Thoracic aorta (tissue), 2 donors: ENCODE measurements around the gene SERINC2. TPM values are rescaled to one million over a fixed set of nuclear protein-coding genes. Genes with fewer than 3 reads are reported as not detected.

Source experiments
- ATAC-seq: fragments of 150-250 bp; one replicate; pipeline ENCODE4 v1.8.0; 2017; ENCODE audit warnings: low read depth; ENCODE audit not compliant: insufficient number of reproducible peaks, low FRiP score
- DNase-seq: peaks from one replicate; pipeline ENCODE4 v3.0.0-alpha.2; 2020; ENCODE audit warnings: low spot score
- H3K27ac ChIP-seq, 2 donors: fragments of 200-600 bp; sonication (generic); 1 replicate in 1 of 2; 2 replicates in 1 of 2; pipeline ENCODE4 v1.5.1; 2016; ENCODE audit warnings: mild to moderate bottlenecking in 2 of 2, moderate library complexity in 2 of 2
- H3K27me3 ChIP-seq: fragments of 200-600 bp; sonication (generic); replicated peaks from 2 replicates; pipeline ENCODE4 v1.6.0; 2016; ENCODE audit warnings: mild to moderate bottlenecking; ENCODE audit not compliant: insufficient read depth
- H3K36me3 ChIP-seq: fragments of 200-600 bp; sonication (generic); one replicate; pipeline ENCODE4 v1.5.1; 2016
- H3K4me1 ChIP-seq, 2 donors: fragments of 200-600 bp; sonication (generic); 1 replicate in 1 of 2; 2 replicates in 1 of 2; pipeline versions ENCODE4 v1.5.1 to v1.6.0; 2016; ENCODE audit warnings: low read depth in 2 of 2, mild to moderate bottlenecking in 1 of 2; ENCODE audit not compliant: control insufficient read depth in 1 of 2
- H3K4me3 ChIP-seq: fragments of 200-600 bp; sonication (generic); 2 replicates; pipeline ENCODE4 v1.5.1; 2016; ENCODE audit warnings: mild to moderate bottlenecking
- H3K9me3 ChIP-seq: fragments of 200-600 bp; sonication (generic); 2 replicates; pipeline ENCODE4 v1.5.1; 2016
- CTCF ChIP-seq: fragments of 200-600 bp; sonication (generic); IDR thresholded peaks from one replicate; pipeline ENCODE4 v1.5.1; 2019; ENCODE audit warnings: antibody characterized with exemption
- total RNA-seq, 2 donors: library from RNA; depleted of rRNA; stranded (reverse); fragments of >200 nt; gene quantifications; one replicate each; pipeline versions ENCODE4 v1.1.0 to v1.2.3, GENCODE V29; 2016

Gene SERINC2
- total RNA-seq: 10 to 100 TPM in 1 of 2 donors, 1 to 10 TPM in 1; 7.6 to 12.3 TPM

GRCh38 chr1:31412732-31413404 is at the start of gene SERINC2:
Gene SERINC2 (plus strand): TSS chr1:31413213. CDS start chr1:31413266, 53 bp downstream.
- TF ChIP-seq CTCF: no peak
- no peak for DNase-seq
- no peak within 1 kb of the TSS for H3K27ac ChIP-seq
- H3K4me3 ChIP-seq: peak within 1 kb of the TSS; percentile 87
- no peaks in the 10 kb centered on the region for H3K36me3 ChIP-seq
- peaks cover 3 to 13% of the 10 kb centered on the region in 2 donors for H3K4me1 ChIP-seq
- peak; percentile 37 for ATAC-seq
- H3K27me3 ChIP-seq: no peaks in the 10 kb centered on the region
- no peaks in the 10 kb centered on the region for H3K9me3 ChIP-seq

GRCh38 chr1:31364561-31365250 is 48.3 kb upstream of the SERINC2 start:
- Histone ChIP-seq H3K4me1 (peaks cover 3 to 19% of the 10 kb centered on the region in 2 donors), H3K27ac (no peak overlapping the region), H3K4me3 (no peak overlapping the region), H3K36me3 (peaks cover 26% of the 10 kb centered on the region), H3K9me3 (no peaks in the 10 kb centered on the region), H3K27me3 (no peaks in the 10 kb centered on the region)
- ATAC-seq: no peak
- no peak for DNase-seq
- no peak for TF ChIP-seq CTCF

GRCh38 chr1:31366796-31367195 is 46.2 kb upstream of the SERINC2 start:
- Histone ChIP-seq H3K9me3 (no peaks in the 10 kb centered on the region), H3K4me1 (peaks cover 11 to 40% of the 10 kb centered on the region in 2 donors), H3K27ac (no peak overlapping the region), H3K36me3 (peaks cover 17% of the 10 kb centered on the region), H3K27me3 (no peaks in the 10 kb centered on the region), H3K4me3 (no peak overlapping the region)
- DNase-seq (no peak), ATAC-seq (no peak)
- no peak for TF ChIP-seq CTCF

GRCh38 chr1:31368611-31369107 is 44.4 kb upstream of the SERINC2 start:
- H3K36me3 ChIP-seq: peaks cover 17% of the 10 kb centered on the region
- ATAC-seq (no peak), DNase-seq (no peak)

More at GRCh38 chr1:31368611-31369107, 44.4 kb upstream of the SERINC2 start:
- H3K27ac ChIP-seq: peak overlapping the region; percentile 58 to 65
- peaks cover 16 to 58% of the 10 kb centered on the region in 2 donors for H3K4me1 ChIP-seq
- no peak overlapping the region for H3K4me3 ChIP-seq
- no peaks in the 10 kb centered on the region for H3K9me3 ChIP-seq
- no peak for TF ChIP-seq CTCF
- no peaks in the 10 kb centered on the region for H3K27me3 ChIP-seq
